Erythroblast (primary cell): ENCODE measurements around the gene MCF2L.

ENCODE experiments used
- GATA1 ChIP-seq: IDR thresholded peaks from 2 replicates; pipeline ENCODE4 v1.6.1; 2011; ENCODE audit warnings: low read depth, mild to moderate bottlenecking, control low read depth, low read length, moderate library complexity
- POLR2A ChIP-seq: IDR thresholded peaks from 2 replicates; pipeline ENCODE4 v1.6.1; 2011; ENCODE audit warnings: mild to moderate bottlenecking, low read length

DNA sequence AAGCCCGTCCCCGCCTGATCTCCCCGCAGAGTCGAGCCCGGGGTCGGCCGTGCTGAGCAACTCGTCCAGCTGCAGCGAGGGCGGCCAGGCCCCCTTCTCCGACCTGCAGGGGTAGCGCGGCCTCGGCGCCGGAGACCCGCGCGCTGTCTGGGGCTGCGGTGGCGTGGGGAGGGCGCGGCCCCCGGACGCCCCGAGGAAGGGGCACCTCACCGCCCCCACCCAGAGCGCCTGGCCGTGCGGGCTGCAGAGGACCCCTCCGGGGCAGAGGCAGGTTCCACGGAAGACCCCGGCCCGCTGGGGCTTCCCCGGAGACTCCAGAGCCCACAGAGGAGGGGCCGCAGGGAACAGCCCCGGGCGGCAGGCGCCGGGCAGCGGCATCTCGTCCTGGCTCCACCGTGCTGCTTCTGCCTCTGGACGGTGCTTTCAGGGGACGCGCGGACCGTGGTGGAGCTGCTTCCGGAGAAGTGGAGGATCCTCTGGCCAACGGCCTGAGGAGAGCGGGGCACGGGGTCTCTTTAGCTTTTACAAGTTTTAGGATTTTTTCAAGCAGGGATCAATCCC is 127.8 kb downstream of the MCF2L start:
- TF ChIP-seq POLR2A (no peak), GATA1 (no peak)
